Kidney (tissue), 14 donors: ENCODE results near the gene TUNAR. TPM values are rescaled to one million over a fixed set of nuclear protein-coding genes. Genes with fewer than 3 reads are reported as not detected.

Experiments
- DNase-seq, 5 donors: peaks; one replicate each; pipeline ENCODE4 v3.0.0-alpha.2; 2013 to 2020
- FAIRE-seq: peaks from 2 replicates; lab custom pipeline; 2012; peaks lifted over from hg19 to GRCh38; lab: Jason Lieb, UNC
- H3K27ac ChIP-seq, 2 donors: one replicate each; pipeline ENCODE4 v1.7.0; 2013; ENCODE audit warnings: low read depth in 2 of 2, low read length in 2 of 2, inconsistent platforms in 1 of 2
- H3K27me3 ChIP-seq: one replicate; pipeline ENCODE4 v1.7.1; 2013; ENCODE audit warnings: low read length, inconsistent platforms; ENCODE audit not compliant: control insufficient read depth, insufficient read depth
- H3K36me3 ChIP-seq, 3 donors: one replicate each; pipeline versions ENCODE4 v1.7.0 to v1.7.1; 2013; ENCODE audit warnings: low read length in 3 of 3, control low read depth in 1 of 3, inconsistent platforms in 1 of 3; ENCODE audit not compliant: insufficient read depth in 3 of 3, control insufficient read depth in 2 of 3
- H3K4me1 ChIP-seq, 3 donors: one replicate each; pipeline versions ENCODE4 v1.7.0 to v1.7.1; 2013; ENCODE audit warnings: low read length in 3 of 3, inconsistent platforms in 1 of 3, low read depth in 1 of 3; ENCODE audit not compliant: control insufficient read depth in 2 of 3, insufficient read depth in 2 of 3
- H3K4me3 ChIP-seq, 3 donors: one replicate each; pipeline versions ENCODE4 v1.7.0 to v1.8.1; 2013; ENCODE audit warnings: low read length in 3 of 3, control low read depth in 1 of 3, inconsistent platforms in 1 of 3
- H3K9ac ChIP-seq, 3 donors: one replicate each; pipeline versions ENCODE4 v1.7.0 to v1.7.1; 2013; ENCODE audit warnings: low read length in 3 of 3, control low read depth in 1 of 3, inconsistent platforms in 1 of 3
- H3K9me3 ChIP-seq, 3 donors: one replicate each; pipeline versions ENCODE4 v1.7.0 to v1.7.1; 2013; ENCODE audit warnings: low read length in 3 of 3, control low read depth in 1 of 3, inconsistent platforms in 1 of 3; ENCODE audit not compliant: control insufficient read depth in 2 of 3, insufficient read depth in 1 of 3
- CTCF ChIP-seq: IDR thresholded peaks from 3 replicates; pipeline ENCODE4 v1.5.1; 2012; ENCODE audit warnings: mild to moderate bottlenecking, moderate library complexity, borderline replicate concordance; ENCODE audit not compliant: insufficient read depth; ENCODE audit errors: extremely low read depth
- intact Hi-C: fragments of 100-400 bp; cut with DNase I; formaldehyde crosslinking; loops from one replicate; pipeline ENCODE4 v1.11.1; 2022
- polyA plus RNA-seq: library from polyadenylated mRNA; stranded (reverse); fragments of 350-450 nt; fragmentation: Illumina TruSeq; extraction: RNeasy Lipid Tissue Mini Kit (QIAGEN cat#74804); gene quantifications from one replicate; pipeline ENCODE4 v1.2.3, GENCODE V29; 2014; ENCODE audit warnings: low read depth, low replicate concordance; ENCODE audit not compliant: insufficient read depth
- total RNA-seq: library from RNA; stranded (reverse); fragmentation: NEBNext Ultra II Directional; extraction: Animal tissue kit (Norgen Biotek cat#: 25700); gene quantifications from one replicate; pipeline ENCODE4 v1.2.1, GENCODE V29; 2021
- donor health status: control.
- donor health status: control.
- donor health status: control.
- donor health status: control.
- donor health status: control.
- donor health status: DM: yes; HTN: yes; CAD: no.
- donor health status: Normal renal cell carcinoma (clear cell type).

Gene TUNAR
- total and polyA plus RNA-seq, 2 donors from 2014 or later, result 0.82 TPM; not detected in 1

- H3K4me1 ChIP-seq, result no peaks in the 10 kb centered on the region
- DNase-seq, result no peak
Observed at GRCh38 chr14:95855606-95856005, 21.0 kb upstream of the TUNAR start.

GRCh38 chr14:95857275-95857674 lies 19.4 kb upstream of the TUNAR start:
- no peak for FAIRE-seq

More at GRCh38 chr14:95855606-95856005, 21.0 kb upstream of the TUNAR start:
- H3K36me3 ChIP-seq, result no peaks in the 10 kb centered on the region
- no peaks in the 10 kb centered on the region for H3K9me3 ChIP-seq
- intact Hi-C loops, result no loop called here
- no peak for TF ChIP-seq CTCF
- no peak overlapping the region for H3K4me3 ChIP-seq
- FAIRE-seq, result no peak
- H3K9ac ChIP-seq, result no peak overlapping the region
- H3K27ac ChIP-seq, result no peak overlapping the region
- H3K27me3 ChIP-seq, result no peaks in the 10 kb centered on the region

GRCh38 chr14:95858893-95859292 lies 17.7 kb upstream of the TUNAR start:
- no peak for DNase-seq
- Histone ChIP-seq H3K36me3 (no peaks in the 10 kb centered on the region), H3K4me3 (no peak overlapping the region), H3K9ac (no peak overlapping the region), H3K9me3 (no peaks in the 10 kb centered on the region), H3K4me1 (no peaks in the 10 kb centered on the region), H3K27ac (no peak overlapping the region), H3K27me3 (no peaks in the 10 kb centered on the region)
- FAIRE-seq, result no peak
- no peak for TF ChIP-seq CTCF
- intact Hi-C loops, result no loop called here

More at GRCh38 chr14:95857275-95857674, 19.4 kb upstream of the TUNAR start:
- Histone ChIP-seq H3K27ac (no peak overlapping the region), H3K27me3 (no peaks in the 10 kb centered on the region), H3K9ac (no peak overlapping the region), H3K9me3 (no peaks in the 10 kb centered on the region), H3K4me3 (no peak overlapping the region), H3K36me3 (no peaks in the 10 kb centered on the region), H3K4me1 (no peaks in the 10 kb centered on the region)
- no peak for TF ChIP-seq CTCF
- DNase-seq, result no peak
- intact Hi-C loops, result no loop called here

GRCh38 chr14:95862243-95862642 lies 14.4 kb upstream of the TUNAR start:
- FAIRE-seq (no peak), DNase-seq (peak in 3 of 5 donors; percentile 27 to 78 (median 50))
- intact Hi-C loops, result no loop called here
- H3K4me3 ChIP-seq, result no peak overlapping the region
- no peak overlapping the region for H3K9ac ChIP-seq
- H3K4me1 ChIP-seq, result no peaks in the 10 kb centered on the region
- no peaks in the 10 kb centered on the region for H3K36me3 ChIP-seq
- H3K27ac ChIP-seq, result no peak overlapping the region
- no peak for TF ChIP-seq CTCF
- H3K9me3 ChIP-seq, result peaks cover 0 to 2% (median 0%) of the 10 kb centered on the region in 3 donors
- no peaks in the 10 kb centered on the region for H3K27me3 ChIP-seq
